Hematopoietic multipotent progenitor cell treated with erythropoietin and hydrocortisone succinate and interleukin-3 and kit ligand, for 4 days (in vitro differentiated cells): Measurements from ENCODE around the gene WNT16.
"Not testable (repeated sequence)": the region's sequence is repeated elsewhere in the genome, so short reads cannot be mapped to it uniquely, and the experiment has no call there.

Source experiments
- DNase-seq: peaks from one replicate; pipeline ENCODE4 v3.0.0-alpha.2; 2015

Gene WNT16

GRCh38 chr7:121328508-121329190, at the start of gene WNT16:
Gene WNT16, plus strand, starts transcription at chr7:121329000. Its CDS starts 293 bp downstream, at chr7:121329293.
- peak; percentile 4 for DNase-seq

GRCh38 chr7:121279060-121279620, 49.7 kb upstream of the WNT16 start:
- DNase-seq: peak; percentile 25

- no peak for DNase-seq
Observed at GRCh38 chr7:121279822-121280221, 49.0 kb upstream of the WNT16 start.

GRCh38 chr7:121280656-121281055, 48.1 kb upstream of the WNT16 start:
- no peak for DNase-seq

- DNase-seq: no peak
Observed at GRCh38 chr7:121282129-121282528, 46.7 kb upstream of the WNT16 start.

GRCh38 chr7:121285066-121285667, 43.6 kb upstream of the WNT16 start:
- no peak for DNase-seq

- no peak for DNase-seq
Observed at GRCh38 chr7:121286186-121286585, 42.6 kb upstream of the WNT16 start.

GRCh38 chr7:121286742-121287734, 41.8 kb upstream of the WNT16 start:
- peak; percentile 24 for DNase-seq

- DNase-seq: no peak
Observed at GRCh38 chr7:121288894-121289293, 39.9 kb upstream of the WNT16 start.

- not testable (repeated sequence) for DNase-seq
Observed at GRCh38 chr7:121289930-121290329, 38.9 kb upstream of the WNT16 start.

GRCh38 chr7:121294448-121294992, 34.3 kb upstream of the WNT16 start:
- no peak for DNase-seq

- no peak for DNase-seq
Observed at GRCh38 chr7:121297843-121298242, 31.0 kb upstream of the WNT16 start.

GRCh38 chr7:121298831-121299239, 30.0 kb upstream of the WNT16 start:
- DNase-seq: no peak

GRCh38 chr7:121300685-121301420, 27.9 kb upstream of the WNT16 start:
- DNase-seq: no peak

- DNase-seq: no peak
Observed at GRCh38 chr7:121301446-121302213, 27.2 kb upstream of the WNT16 start.

- no peak for DNase-seq
Observed at GRCh38 chr7:121302214-121302745, 26.5 kb upstream of the WNT16 start.

GRCh38 chr7:121303422-121304101, 25.2 kb upstream of the WNT16 start:
- DNase-seq: no peak

- no peak for DNase-seq
Observed at GRCh38 chr7:121304102-121304658, 24.6 kb upstream of the WNT16 start.

- no peak for DNase-seq
Observed at GRCh38 chr7:121305109-121305508, 23.7 kb upstream of the WNT16 start.

- DNase-seq: no peak
Observed at GRCh38 chr7:121306565-121306964, 22.2 kb upstream of the WNT16 start.
